ENCODE results near the gene TOR1B. TPM values are rescaled to one million over a fixed set of nuclear protein-coding genes. Genes with fewer than 3 reads are reported as not detected.

The TOR1B gene
- total and polyA plus RNA-seq, 2 donors (not counting 1 experiment from before 2014, with no cell fraction given) = 13.3 to 17.4 TPM

DNA sequence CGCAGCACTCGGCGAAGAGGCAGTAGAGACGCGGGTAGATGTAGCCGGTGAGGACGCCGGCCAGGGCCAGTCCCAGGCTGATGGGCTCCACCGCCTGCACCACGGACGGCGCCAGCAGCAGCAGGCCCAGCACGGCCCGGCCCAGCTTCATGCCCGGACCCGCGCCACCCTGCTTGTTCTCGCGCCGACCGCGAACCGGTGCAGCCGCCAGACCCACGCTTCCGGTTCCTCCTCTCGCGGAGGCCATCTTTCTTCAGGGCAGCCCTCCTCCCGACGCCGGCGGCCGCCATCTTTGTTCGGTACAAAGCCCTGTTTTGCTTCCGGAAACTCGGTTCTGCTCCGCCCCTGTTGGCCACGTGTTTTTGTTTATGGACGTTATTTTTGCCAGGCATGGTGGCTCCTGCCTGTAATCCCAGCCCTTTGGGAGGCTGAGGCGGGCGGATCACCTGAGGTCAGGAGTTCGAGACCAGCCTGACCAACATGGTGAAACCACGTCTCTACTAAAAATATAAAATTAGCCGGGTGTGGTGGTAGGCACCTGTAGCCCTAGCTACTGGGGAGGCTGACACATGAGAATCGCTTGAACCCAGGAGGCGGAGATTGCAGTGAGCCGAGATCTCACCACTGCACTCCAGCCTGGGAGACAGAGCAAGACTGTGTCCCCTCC lies 21.1 kb downstream of the TOR1B start, which contains the start of gene TOR1A:
Gene TOR1A (minus strand): TSS at position 202 of the 667 bp plus-strand sequence. CDS start 51 bp downstream, at position 151.
- no peaks in the 10 kb centered on the region for H3K9me3 ChIP-seq (ENCODE audit: control extremely low read depth in 1 of 3, control insufficient read depth in 2 of 3, insufficient read depth in 1 of 3, low read length in 2 of 3)
- H3K4me3 Mint-ChIP-seq = peak within 1 kb of the TSS; percentile 86
- peaks cover 6 to 29% of the 10 kb centered on the region in 2 experiments for H3K36me3 ChIP-seq (replicated peaks in 1 of 2; ENCODE audit: control extremely low read depth in 1 of 2, control insufficient read depth in 1 of 2, extremely low read depth in 1 of 2, insufficient read depth in 2 of 2, low read length in 1 of 2)
- H3K9me3 Mint-ChIP-seq (ENCODE audit: insufficient read depth) = no peaks in the 10 kb centered on the region
- peaks cover 21% of the 10 kb centered on the region for H3K79me2 ChIP-seq (ENCODE audit: control insufficient read depth, insufficient read depth, low read length)
- ChIA-PET POLR2A (interaction anchor here (1.3 kb wide), 1 partner anchor 10 kb away, joined by 3 read pairs; no protein-coding TSS in a partner anchor), CTCF (no interaction called here)
- peak within 1 kb of the TSS; percentile 81 for H3K27ac Mint-ChIP-seq
- H4K20me1 ChIP-seq (ENCODE audit: control insufficient read depth, insufficient read depth, low read length, poor library complexity, severe bottlenecking) = peaks cover 6% of the 10 kb centered on the region
- no peaks in the 10 kb centered on the region for H3K27me3 Mint-ChIP-seq
- peak within 1 kb of the TSS; percentile 80 for H3K4me2 ChIP-seq (replicated peaks; ENCODE audit: low read depth, low read length, poor library complexity, severe bottlenecking)
- peaks cover 16% of the 10 kb centered on the region for H3K4me1 Mint-ChIP-seq
- peak within 1 kb of the TSS in 1 of 2 donors; percentile 68 for H3K27ac ChIP-seq (ENCODE audit: low read length in 2 of 2)
- WGBS (ENCODE audit: insufficient coverage) = under 1% methylated on average over 40 of the region's 47 CpGs
- intact Hi-C loops (cut with micrococcal nuclease) = loop anchor here (1.0 to 5.0 kb wide), 4 partner anchors 11 to 218 kb away; partner anchors contain the start of genes ASB6, C9orf78, FNBP1 and TOR1B
- H3K4me1 ChIP-seq (ENCODE audit: control insufficient read depth in 2 of 2, insufficient read depth in 2 of 2, low read length in 2 of 2) = peaks cover 7 to 8% of the 10 kb centered on the region in 2 donors
- peak within 1 kb of the TSS in 4 of 5 experiments; percentile 49 to 83 (median 76) for H3K4me3 ChIP-seq (ENCODE audit: control extremely low read depth in 1 of 5, extremely low read depth in 1 of 5, insufficient read depth in 1 of 5, low read depth in 2 of 5, low read length in 4 of 5)
- H3K9ac ChIP-seq (ENCODE audit: low read length) = peak within 1 kb of the TSS; percentile 86
- peak within 1 kb of the TSS; percentile 92 for H2AFZ ChIP-seq (ENCODE audit: insufficient read depth, low read depth, low read length, poor library complexity, severe bottlenecking)
- ATAC-seq (ENCODE audit: low read depth) (peak; percentile 92), DNase-seq (peak; percentile 95)
- H3K27me3 ChIP-seq (replicated peaks in 1 of 4; ENCODE audit: control extremely low read depth in 1 of 4, control insufficient read depth in 3 of 4, insufficient read depth in 4 of 4, low read length in 3 of 4) = no peaks in the 10 kb centered on the region
- TF ChIP-seq, protein P1, sequence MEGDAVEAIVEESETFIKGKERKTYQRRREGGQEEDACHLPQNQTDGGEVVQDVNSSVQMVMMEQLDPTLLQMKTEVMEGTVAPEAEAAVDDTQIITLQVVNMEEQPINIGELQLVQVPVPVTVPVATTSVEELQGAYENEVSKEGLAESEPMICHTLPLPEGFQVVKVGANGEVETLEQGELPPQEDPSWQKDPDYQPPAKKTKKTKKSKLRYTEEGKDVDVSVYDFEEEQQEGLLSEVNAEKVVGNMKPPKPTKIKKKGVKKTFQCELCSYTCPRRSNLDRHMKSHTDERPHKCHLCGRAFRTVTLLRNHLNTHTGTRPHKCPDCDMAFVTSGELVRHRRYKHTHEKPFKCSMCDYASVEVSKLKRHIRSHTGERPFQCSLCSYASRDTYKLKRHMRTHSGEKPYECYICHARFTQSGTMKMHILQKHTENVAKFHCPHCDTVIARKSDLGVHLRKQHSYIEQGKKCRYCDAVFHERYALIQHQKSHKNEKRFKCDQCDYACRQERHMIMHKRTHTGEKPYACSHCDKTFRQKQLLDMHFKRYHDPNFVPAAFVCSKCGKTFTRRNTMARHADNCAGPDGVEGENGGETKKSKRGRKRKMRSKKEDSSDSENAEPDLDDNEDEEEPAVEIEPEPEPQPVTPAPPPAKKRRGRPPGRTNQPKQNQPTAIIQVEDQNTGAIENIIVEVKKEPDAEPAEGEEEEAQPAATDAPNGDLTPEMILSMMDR (IDR thresholded peaks at IDR 0.05) = no peak
- TF ChIP-seq EZH2 (IDR thresholded peaks at IDR 0.05; ENCODE audit: borderline replicate concordance, insufficient read depth, low read depth, low read length, poor library complexity, severe bottlenecking) = no peak

GRCh38 chr9:129826344-129826743 lies 23.4 kb downstream of the TOR1B start:
- H3K4me3 ChIP-seq (ENCODE audit: control extremely low read depth in 1 of 5, extremely low read depth in 1 of 5, insufficient read depth in 1 of 5, low read depth in 2 of 5, low read length in 4 of 5) = no peak overlapping the region
- Mint-ChIP-seq H3K27ac (no peak overlapping the region), H3K4me1 (peaks cover 16% of the 10 kb centered on the region), H3K4me3 (no peak overlapping the region), H3K9me3 (ENCODE audit: insufficient read depth) (no peaks in the 10 kb centered on the region), H3K27me3 (no peaks in the 10 kb centered on the region)
- no peak overlapping the region for H3K4me2 ChIP-seq (replicated peaks; ENCODE audit: low read depth, low read length, poor library complexity, severe bottlenecking)
- TF ChIP-seq, protein P1 (IDR thresholded peaks at IDR 0.05) = no peak
- TF ChIP-seq EZH2 (IDR thresholded peaks at IDR 0.05; ENCODE audit: borderline replicate concordance, insufficient read depth, low read depth, low read length, poor library complexity, severe bottlenecking) = no peak
- DNase-seq (no peak), ATAC-seq (ENCODE audit: low read depth) (no peak)
- H3K27ac ChIP-seq (ENCODE audit: low read length in 2 of 2) = no peak overlapping the region
- peaks cover 7 to 8% of the 10 kb centered on the region in 2 donors for H3K4me1 ChIP-seq (ENCODE audit: control insufficient read depth in 2 of 2, insufficient read depth in 2 of 2, low read length in 2 of 2)
- H4K20me1 ChIP-seq (ENCODE audit: control insufficient read depth, insufficient read depth, low read length, poor library complexity, severe bottlenecking) = peaks cover 6% of the 10 kb centered on the region
- peaks cover 17% of the 10 kb centered on the region for H3K79me2 ChIP-seq (ENCODE audit: control insufficient read depth, insufficient read depth, low read length)
- intact Hi-C loops (cut with micrococcal nuclease) = no loop called here
- CTCF ChIA-PET = interaction anchor here (0.7 to 1.1 kb wide), 2 partner anchors 8 to 1634 kb away, joined by 5 read pairs; partner anchors contain the start of gene C9orf78
- no peak overlapping the region for H3K9ac ChIP-seq (ENCODE audit: low read length)
- H3K36me3 ChIP-seq (replicated peaks in 1 of 2; ENCODE audit: control extremely low read depth in 1 of 2, control insufficient read depth in 1 of 2, extremely low read depth in 1 of 2, insufficient read depth in 2 of 2, low read length in 1 of 2) = peaks cover 4 to 45% of the 10 kb centered on the region in 2 experiments
- H3K27me3 ChIP-seq (replicated peaks in 1 of 4; ENCODE audit: control extremely low read depth in 1 of 4, control insufficient read depth in 3 of 4, insufficient read depth in 4 of 4, low read length in 3 of 4) = no peaks in the 10 kb centered on the region
- POLR2A ChIA-PET = interaction anchor here (0.7 kb wide), 1 partner anchor 1242 kb away, joined by 4 read pairs; no protein-coding TSS in a partner anchor
- 100% methylated on average over 1 of the region's 6 CpGs for WGBS (ENCODE audit: insufficient coverage)
- no peak overlapping the region for H2AFZ ChIP-seq (ENCODE audit: insufficient read depth, low read depth, low read length, poor library complexity, severe bottlenecking)
- no peaks in the 10 kb centered on the region for H3K9me3 ChIP-seq (ENCODE audit: control extremely low read depth in 1 of 3, control insufficient read depth in 2 of 3, insufficient read depth in 1 of 3, low read length in 2 of 3)
